CD4-positive, alpha-beta T cell (primary cell): ENCODE results near the gene MDM2. TPM values are rescaled to one million over a fixed set of nuclear protein-coding genes. Genes with fewer than 3 reads are reported as not detected.

ENCODE experiments used
- ATAC-seq: fragments of 200-7000 bp; cut with Tn5 transposase; one replicate; pipeline ENCODE4 v1.10.0; 2022; ENCODE audit warnings: mild to moderate bottlenecking; ENCODE audit not compliant: poor library complexity
- CTCF ChIA-PET: fragments of 350-600 bp; sonication (Branson Sonifier 250); formaldehyde crosslinking; loops from one replicate; lab custom pipeline; 2021; ENCODE audit warnings: antibody characterized with exemption, inconsistent platforms; lab: Charles Lee
- POLR2A ChIA-PET: fragments of 350-600 bp; sonication (Branson Sonifier 250); formaldehyde crosslinking; loops from one replicate; lab custom pipeline; 2021; ENCODE audit warnings: antibody characterized with exemption, inconsistent platforms; lab: Charles Lee
- DNase-seq, 14 experiments: peaks; one replicate each; pipeline ENCODE4 v3.0.0-alpha.2; 2013 to 2020; ENCODE audit warnings: mixed read lengths in 2 of 14
- H3K27ac ChIP-seq, 2 donors: one replicate each; pipeline versions ENCODE4 v1.5.1 to v1.7.0; 2013; ENCODE audit warnings: low read length in 2 of 2, low read depth in 1 of 2, mild to moderate bottlenecking in 1 of 2
- H3K27me3 ChIP-seq, 2 experiments: 1 replicate in 1 of 2; 2 replicates in 1 of 2; pipeline versions ENCODE4 v1.6.1 to v1.7.0; 2013; ENCODE audit warnings: low read length in 2 of 2, control low read depth in 1 of 2, mild to moderate bottlenecking in 1 of 2, moderate library complexity in 1 of 2; ENCODE audit not compliant: insufficient read depth in 2 of 2, control insufficient read depth in 1 of 2
- H3K36me3 ChIP-seq: one replicate; pipeline ENCODE4 v1.6.1; 2013; ENCODE audit warnings: low read length, control low read depth; ENCODE audit not compliant: insufficient read depth
- H3K4me1 ChIP-seq: one replicate; pipeline ENCODE4 v1.6.1; 2013; ENCODE audit warnings: low read length, control low read depth; ENCODE audit not compliant: insufficient read depth
- H3K4me3 ChIP-seq: one replicate; pipeline ENCODE4 v1.5.1; 2013; ENCODE audit warnings: mild to moderate bottlenecking, low read length, moderate library complexity
- H3K9me3 ChIP-seq, 2 experiments: 1 replicate in 1 of 2; 2 replicates in 1 of 2; pipeline versions ENCODE4 v1.6.1 to v1.7.0; 2013; ENCODE audit warnings: low read length in 2 of 2, mild to moderate bottlenecking in 2 of 2, control low read depth in 1 of 2, moderate library complexity in 1 of 2; ENCODE audit not compliant: control insufficient read depth in 1 of 2, insufficient read depth in 1 of 2
- H3K27ac Mint-ChIP-seq: one replicate; pipeline ENCODE4 v1.8.0; 2020; ENCODE audit warnings: mixed read lengths
- H3K27me3 Mint-ChIP-seq: one replicate; pipeline ENCODE4 v1.8.0; 2021; ENCODE audit warnings: mixed read lengths
- H3K36me3 Mint-ChIP-seq: one replicate; pipeline ENCODE4 v1.8.0; 2021; ENCODE audit warnings: low read depth, mixed read lengths
- H3K4me1 Mint-ChIP-seq: one replicate; pipeline ENCODE4 v1.8.0; 2021; ENCODE audit warnings: low read depth, mixed read lengths
- H3K4me3 Mint-ChIP-seq: one replicate; pipeline ENCODE4 v1.8.0; 2020; ENCODE audit warnings: mild to moderate bottlenecking, mixed read lengths
- H3K9me3 Mint-ChIP-seq: one replicate; pipeline ENCODE4 v1.8.0; 2020; ENCODE audit warnings: mixed read lengths
- CTCF ChIP-seq: fragments of 200-600 bp; IDR thresholded peaks from one replicate; pipeline ENCODE4 v1.8.0; 2022; ENCODE audit warnings: antibody characterized with exemption, mild to moderate bottlenecking
- intact Hi-C, 2 experiments: fragments of 100-400 bp; cut with DNase I in 1 of 2; cut with micrococcal nuclease in 1 of 2; formaldehyde crosslinking; loops; one replicate each; pipeline versions ENCODE4 v1.15.1 to v1.9.0; 2023 to 2025; cut with DNase I, micrococcal nuclease
- total RNA-seq, 174 experiments: library from RNA in 2 of 174; stranded (reverse) in 2 of 174; gene quantifications; one replicate each; pipeline ENCODE4 v1.2.3 and lab custom pipeline; 2021 to 2026

MDM2 gene
- total RNA-seq, 2 experiments from 2014 or later: 90.8 TPM

DNA sequence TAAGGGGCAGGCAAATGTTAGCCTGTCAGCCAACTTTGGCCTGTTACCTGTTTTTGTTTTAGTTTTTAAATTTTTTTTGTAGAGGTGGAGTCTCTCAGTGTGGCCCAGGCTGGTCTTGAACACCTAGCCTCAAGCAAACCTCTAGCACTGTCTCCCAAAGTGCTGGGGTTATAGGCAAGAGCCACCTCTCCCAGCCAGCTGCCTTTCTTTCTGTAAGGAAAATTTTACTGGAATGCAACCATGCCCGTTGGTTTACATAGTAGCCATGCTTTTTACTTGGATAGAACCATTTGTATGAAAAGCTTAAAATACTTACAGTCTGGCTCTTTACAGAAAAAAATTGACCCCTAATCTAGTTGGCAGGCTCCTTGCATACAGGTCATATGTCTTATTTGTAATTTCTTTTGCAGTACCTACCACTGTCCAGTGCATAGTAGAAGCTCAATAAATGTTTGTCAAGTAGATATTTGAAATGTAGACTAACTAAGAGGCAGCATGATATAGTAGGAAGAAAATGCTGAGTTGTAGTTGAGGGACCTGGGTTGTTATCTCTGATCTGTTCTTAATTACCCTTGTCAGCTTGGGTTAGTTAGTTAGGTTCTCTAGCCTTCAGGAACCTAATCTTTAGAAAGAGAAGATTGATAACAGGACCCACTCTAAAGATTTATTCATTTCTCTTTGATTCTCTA is 4.7 kb downstream of the MDM2 start:
- H3K27ac ChIP-seq: no peak overlapping the region
- Mint-ChIP-seq H3K9me3 (no peaks in the 10 kb centered on the region), H3K27ac (peak overlapping the region; percentile 66), H3K4me1 (peaks cover 56% of the 10 kb centered on the region), H3K36me3 (peaks cover 83% of the 10 kb centered on the region), H3K27me3 (no peaks in the 10 kb centered on the region), H3K4me3 (no peak overlapping the region)
- peaks cover 61% of the 10 kb centered on the region for H3K36me3 ChIP-seq
- no peak overlapping the region for H3K4me3 ChIP-seq
- no peaks in the 10 kb centered on the region for H3K9me3 ChIP-seq
- peaks cover 13% of the 10 kb centered on the region for H3K4me1 ChIP-seq
- intact Hi-C loops: loop anchor here in 1 of 2 experiments (5.0 to 10.0 kb wide), 4 partner anchors 135 to 922 kb away; partner anchors contain the start of genes CCT2, CPSF6 and RAB3IP
- POLR2A ChIA-PET: interaction anchor here (0.5 kb wide), 1 partner anchor 510 kb away, joined by 3 read pairs; no protein-coding TSS in a partner anchor
- ATAC-seq (no peak), DNase-seq (no peak)
- CTCF ChIA-PET: interaction anchor here (2.3 kb wide), 1 partner anchor 18 kb away, joined by 11 read pairs; no protein-coding TSS in a partner anchor
- TF ChIP-seq CTCF: no peak
- H3K27me3 ChIP-seq: no peaks in the 10 kb centered on the region

DNA sequence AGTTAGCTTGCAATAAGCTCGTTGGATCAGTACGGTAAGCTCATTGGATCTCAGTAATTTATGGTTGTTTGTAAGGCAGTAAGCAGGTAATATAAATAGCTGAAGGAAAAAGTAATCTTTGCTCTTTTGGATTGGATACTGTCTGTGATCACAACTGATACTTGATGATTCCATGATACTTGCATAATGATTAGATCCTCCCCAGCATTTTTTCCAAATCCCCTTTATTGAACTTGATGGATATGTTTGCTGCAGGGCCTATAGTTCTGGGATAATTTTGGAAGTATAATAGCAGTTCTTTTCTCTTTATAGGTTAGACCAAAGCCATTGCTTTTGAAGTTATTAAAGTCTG is 5.2 kb downstream of the MDM2 start:
- peaks cover 79% of the 10 kb centered on the region for H3K36me3 Mint-ChIP-seq
- peak overlapping the region; percentile 66 for H3K27ac Mint-ChIP-seq
- DNase-seq (no peak), ATAC-seq (no peak)
- TF ChIP-seq CTCF: no peak
- peaks cover 54% of the 10 kb centered on the region for H3K4me1 Mint-ChIP-seq
- Histone ChIP-seq H3K27ac (peak overlapping the region in 1 of 2 donors; percentile 4), H3K36me3 (peaks cover 66% of the 10 kb centered on the region), H3K9me3 (no peaks in the 10 kb centered on the region), H3K4me3 (no peak overlapping the region), H3K27me3 (no peaks in the 10 kb centered on the region), H3K4me1 (peaks cover 13% of the 10 kb centered on the region)
- peak overlapping the region; percentile 43 for H3K4me3 Mint-ChIP-seq
- intact Hi-C loops: loop anchor here in 1 of 2 experiments (5.0 to 10.0 kb wide), 4 partner anchors 136 to 922 kb away; partner anchors contain the start of genes CCT2, CPSF6 and RAB3IP
- CTCF ChIA-PET: interaction anchor here (2.3 kb wide), 1 partner anchor 18 kb away, joined by 11 read pairs; no protein-coding TSS in a partner anchor
- H3K27me3 Mint-ChIP-seq: no peaks in the 10 kb centered on the region
- POLR2A ChIA-PET: interaction anchor here (0.5 kb wide), 1 partner anchor 511 kb away, joined by 3 read pairs; no protein-coding TSS in a partner anchor
- H3K9me3 Mint-ChIP-seq: no peaks in the 10 kb centered on the region

- no peaks in the 10 kb centered on the region for H3K9me3 Mint-ChIP-seq
- ATAC-seq: no peak
- Histone ChIP-seq H3K9me3 (no peaks in the 10 kb centered on the region), H3K4me3 (no peak overlapping the region), H3K4me1 (peaks cover 7% of the 10 kb centered on the region), H3K36me3 (peaks cover 76% of the 10 kb centered on the region), H3K27ac (no peak overlapping the region), H3K27me3 (no peaks in the 10 kb centered on the region)
- no peak for TF ChIP-seq CTCF
- intact Hi-C loops: loop anchor here in 1 of 2 experiments (5.0 to 10.0 kb wide), 4 partner anchors 137 to 920 kb away; partner anchors contain the start of genes CCT2, CPSF6 and RAB3IP
- DNase-seq: no peak
- peak overlapping the region; percentile 0 for H3K27ac Mint-ChIP-seq
- CTCF ChIA-PET: interaction anchor here (2.4 kb wide), 1 partner anchor 15 kb away, joined by 6 read pairs; no protein-coding TSS in a partner anchor
- H3K36me3 Mint-ChIP-seq: peaks cover 77% of the 10 kb centered on the region
- H3K4me1 Mint-ChIP-seq: peaks cover 50% of the 10 kb centered on the region
- H3K27me3 Mint-ChIP-seq: no peaks in the 10 kb centered on the region
- POLR2A ChIA-PET: interaction anchor here (1.1 kb wide), 1 partner anchor 22 kb away, joined by 3 read pairs; no protein-coding TSS in a partner anchor
- H3K4me3 Mint-ChIP-seq: no peak overlapping the region
These were observed 6.7 kb downstream of the MDM2 start for GRCh38 chr12:68814490-68815231.
